Muscle layer of duodenum (tissue), 2 donors: ENCODE measurements around the gene TPSAB1.
"Not testable (repeated sequence)": the region's sequence is repeated elsewhere in the genome, so short reads cannot be mapped to it uniquely, and the experiment has no call there.

ENCODE experiments used
- H3K27ac ChIP-seq: one replicate; pipeline ENCODE4 v1.7.0; 2013; ENCODE audit warnings: mild to moderate bottlenecking, low read length
- H3K27me3 ChIP-seq: one replicate; pipeline ENCODE4 v1.7.0; 2013; ENCODE audit warnings: low read depth, mild to moderate bottlenecking, control low read depth, low read length
- H3K36me3 ChIP-seq, 2 donors: one replicate each; pipeline ENCODE4 v1.7.0; 2013; ENCODE audit warnings: low read length in 2 of 2, control low read depth in 1 of 2, mild to moderate bottlenecking in 1 of 2; ENCODE audit not compliant: insufficient read depth in 2 of 2, control insufficient read depth in 1 of 2
- H3K4me1 ChIP-seq, 2 donors: one replicate each; pipeline ENCODE4 v1.7.0; 2013; ENCODE audit warnings: low read length in 2 of 2, mild to moderate bottlenecking in 2 of 2, control low read depth in 1 of 2, moderate library complexity in 1 of 2; ENCODE audit not compliant: insufficient read depth in 2 of 2, control insufficient read depth in 1 of 2
- H3K4me3 ChIP-seq, 2 donors: one replicate each; pipeline ENCODE4 v1.7.0; 2013; ENCODE audit warnings: low read length in 2 of 2, low read depth in 1 of 2, mild to moderate bottlenecking in 1 of 2
- H3K9me3 ChIP-seq, 2 donors: one replicate each; pipeline ENCODE4 v1.7.0; 2013; ENCODE audit warnings: low read length in 2 of 2, control low read depth in 1 of 2, mild to moderate bottlenecking in 1 of 2; ENCODE audit not compliant: control insufficient read depth in 1 of 2
- donor health status: healthy.

TPSAB1 gene

GRCh38 chr16:1240436-1240835 is at the start of gene TPSAB1:
TSS of gene TPSAB1 (plus strand) at chr16:1240705. CDS start at chr16:1240939, 234 bp downstream.
- not testable (repeated sequence) for H3K9me3 ChIP-seq

GRCh38 chr16:1190789-1191188 is 49.7 kb upstream of the TPSAB1 start:
- not testable (repeated sequence) for H3K27me3 ChIP-seq, H3K4me3 ChIP-seq, H3K9me3 ChIP-seq, H3K27ac ChIP-seq, H3K36me3 ChIP-seq
- peaks cover 0 to 31% of the 10 kb centered on the region in 2 donors for H3K4me1 ChIP-seq

More at GRCh38 chr16:1240436-1240835, at the start of gene TPSAB1:
- not testable (repeated sequence) for H3K4me3 ChIP-seq, H3K36me3 ChIP-seq, H3K4me1 ChIP-seq, H3K27ac ChIP-seq, H3K27me3 ChIP-seq

GRCh38 chr16:1192384-1193073 is 48.0 kb upstream of the TPSAB1 start:
- no peaks in the 10 kb centered on the region for H3K9me3 ChIP-seq
- no peak overlapping the region for H3K4me3 ChIP-seq
- H3K27me3 ChIP-seq: no peaks in the 10 kb centered on the region
- peaks cover 0 to 31% of the 10 kb centered on the region in 2 donors for H3K4me1 ChIP-seq
- peaks cover 0 to 8% of the 10 kb centered on the region in 2 donors for H3K36me3 ChIP-seq
- no peak overlapping the region for H3K27ac ChIP-seq

GRCh38 chr16:1193143-1193824 is 47.2 kb upstream of the TPSAB1 start:
- no peak overlapping the region for H3K27ac ChIP-seq
- no peak overlapping the region for H3K4me3 ChIP-seq
- peaks cover 0 to 31% of the 10 kb centered on the region in 2 donors for H3K4me1 ChIP-seq
- no peaks in the 10 kb centered on the region for H3K27me3 ChIP-seq
- peaks cover 0 to 8% of the 10 kb centered on the region in 2 donors for H3K36me3 ChIP-seq
- H3K9me3 ChIP-seq: no peaks in the 10 kb centered on the region

GRCh38 chr16:1193825-1194581 is 46.5 kb upstream of the TPSAB1 start:
- Histone ChIP-seq H3K4me3 (no peak overlapping the region), H3K9me3 (no peaks in the 10 kb centered on the region), H3K27me3 (no peaks in the 10 kb centered on the region), H3K36me3 (peaks cover 0 to 8% of the 10 kb centered on the region in 2 donors), H3K4me1 (peaks cover 0 to 31% of the 10 kb centered on the region in 2 donors), H3K27ac (no peak overlapping the region)

GRCh38 chr16:1194665-1195392 is 45.7 kb upstream of the TPSAB1 start:
- Histone ChIP-seq H3K27ac (no peak overlapping the region), H3K36me3 (peaks cover 0 to 8% of the 10 kb centered on the region in 2 donors), H3K4me3 (no peak overlapping the region), H3K4me1 (peaks cover 0 to 31% of the 10 kb centered on the region in 2 donors), H3K27me3 (no peaks in the 10 kb centered on the region), H3K9me3 (no peaks in the 10 kb centered on the region)

GRCh38 chr16:1195393-1195666 is 45.2 kb upstream of the TPSAB1 start:
- H3K9me3 ChIP-seq: no peaks in the 10 kb centered on the region
- H3K36me3 ChIP-seq: peaks cover 0 to 11% of the 10 kb centered on the region in 2 donors
- no peak overlapping the region for H3K27ac ChIP-seq
- peaks cover 0 to 31% of the 10 kb centered on the region in 2 donors for H3K4me1 ChIP-seq
- no peaks in the 10 kb centered on the region for H3K27me3 ChIP-seq
- no peak overlapping the region for H3K4me3 ChIP-seq

GRCh38 chr16:1196494-1196893 is 44.0 kb upstream of the TPSAB1 start:
- H3K27ac ChIP-seq: no peak overlapping the region
- H3K27me3 ChIP-seq: no peaks in the 10 kb centered on the region
- no peaks in the 10 kb centered on the region for H3K9me3 ChIP-seq
- H3K4me3 ChIP-seq: no peak overlapping the region
- peaks cover 0 to 31% of the 10 kb centered on the region in 2 donors for H3K4me1 ChIP-seq
- H3K36me3 ChIP-seq: peaks cover 0 to 20% of the 10 kb centered on the region in 2 donors

- Histone ChIP-seq H3K4me1 (peaks cover 0 to 26% of the 10 kb centered on the region in 2 donors), H3K27me3 (no peaks in the 10 kb centered on the region)
Measured at GRCh38 chr16:1197237-1197866, 43.2 kb upstream of the TPSAB1 start.

GRCh38 chr16:1198194-1198593 is 42.3 kb upstream of the TPSAB1 start:
- peaks cover 0 to 34% of the 10 kb centered on the region in 2 donors for H3K36me3 ChIP-seq

More at GRCh38 chr16:1197237-1197866, 43.2 kb upstream of the TPSAB1 start:
- Histone ChIP-seq H3K9me3 (no peaks in the 10 kb centered on the region), H3K27ac (no peak overlapping the region), H3K36me3 (peaks cover 0 to 28% of the 10 kb centered on the region in 2 donors), H3K4me3 (no peak overlapping the region)

More at GRCh38 chr16:1198194-1198593, 42.3 kb upstream of the TPSAB1 start:
- no peak overlapping the region for H3K27ac ChIP-seq
- H3K9me3 ChIP-seq: no peaks in the 10 kb centered on the region
- H3K4me3 ChIP-seq: no peak overlapping the region
- peaks cover 0 to 18% of the 10 kb centered on the region in 2 donors for H3K4me1 ChIP-seq
- no peaks in the 10 kb centered on the region for H3K27me3 ChIP-seq
